ENCODE results near the gene KRTAP17-1. TPM values are rescaled to one million over a fixed set of nuclear protein-coding genes. Genes with fewer than 3 reads are reported as not detected.

The KRTAP17-1 gene
- total and polyA plus RNA-seq, 4 donors: not detected

DNA sequence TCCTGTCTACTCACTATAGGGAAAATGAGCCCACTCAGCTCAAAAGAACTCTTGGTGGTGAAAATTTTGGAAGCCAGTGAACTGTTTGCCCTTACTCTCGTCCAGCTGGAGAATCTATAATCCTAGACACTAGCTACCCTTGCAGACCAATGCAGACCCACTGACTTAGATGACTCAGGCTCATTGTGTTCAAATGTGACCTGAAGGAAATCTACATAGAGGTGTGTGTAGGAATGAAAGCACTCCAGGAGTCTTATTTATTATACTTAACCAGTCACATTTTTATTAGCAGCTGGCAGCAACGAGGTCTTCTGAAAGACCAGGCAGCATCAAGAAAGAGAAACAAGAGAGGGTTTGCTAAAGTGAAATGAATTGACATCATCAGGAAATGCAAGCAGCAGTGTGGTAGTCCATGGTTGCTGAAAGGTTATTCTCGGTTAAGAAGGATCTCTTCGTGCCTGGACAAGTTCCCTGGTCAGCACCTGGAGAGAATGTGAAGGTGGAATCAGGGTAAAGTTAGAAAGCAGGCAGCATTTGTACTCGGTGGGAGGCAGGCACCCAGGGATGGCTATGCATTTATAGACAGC, 14.2 kb downstream of the KRTAP17-1 start:
- no peak overlapping the region for H3K27ac ChIP-seq (ENCODE audit: low read depth in 1 of 2, low read length in 2 of 2)
- 58 to 71% methylated on average over 5 of the region's 5 CpGs for WGBS, 2 donors
- intact Hi-C loops (cut with DNase I): no loop called here
- H3K27me3 ChIP-seq (ENCODE audit: control insufficient read depth in 1 of 2, insufficient read depth in 2 of 2, low read length in 1 of 2): no peaks in the 10 kb centered on the region
- no peak overlapping the region for H3K4me3 ChIP-seq (ENCODE audit: low read length in 2 of 2)
- DNase-seq: no peak
- no peaks in the 10 kb centered on the region for H3K36me3 ChIP-seq (ENCODE audit: control insufficient read depth in 1 of 2, insufficient read depth in 2 of 2, low read length in 1 of 2)
- no peak for ATAC-seq (ENCODE audit: low FRiP score)
- no peaks in the 10 kb centered on the region for H3K9me3 ChIP-seq (ENCODE audit: control insufficient read depth, low read length)
- H3K4me1 ChIP-seq (ENCODE audit: control insufficient read depth in 1 of 2, insufficient read depth in 2 of 2, low read length in 2 of 2): no peaks in the 10 kb centered on the region

DNA sequence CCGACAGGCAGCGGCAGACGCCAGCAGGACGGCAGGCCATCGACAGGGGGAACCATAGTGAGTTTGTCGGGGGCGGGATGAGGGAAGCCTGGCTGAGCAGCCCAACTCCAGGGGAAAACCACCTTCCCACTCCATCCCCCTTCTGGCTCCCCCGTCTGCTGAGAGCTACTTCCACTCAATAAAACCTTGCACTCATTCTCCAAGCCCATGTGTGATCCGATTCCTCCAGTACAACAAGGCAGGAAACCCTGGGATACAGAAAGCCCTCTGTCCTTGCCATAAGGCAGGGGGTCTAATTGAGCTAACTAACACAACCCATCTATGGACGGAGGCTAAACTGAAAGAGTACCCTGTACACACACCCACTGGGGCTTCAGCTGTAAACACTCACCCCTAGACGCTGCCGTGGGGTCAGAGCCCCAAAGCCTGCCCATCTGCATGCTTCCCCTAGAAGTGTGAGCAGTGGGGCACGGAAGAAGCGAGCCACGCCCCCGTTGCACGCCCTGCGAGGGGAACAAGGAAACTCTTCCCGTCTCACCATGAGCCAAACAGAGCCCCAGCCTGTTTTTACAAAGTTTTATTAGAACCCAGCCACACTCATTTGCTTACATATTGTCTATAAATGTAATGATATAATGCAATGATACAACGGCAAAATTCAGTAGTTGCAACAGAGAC, 16.9 kb downstream of the KRTAP17-1 start:
- Histone ChIP-seq H3K27ac (ENCODE audit: low read depth in 1 of 2, low read length in 2 of 2) (no peak overlapping the region), H3K9me3 (ENCODE audit: control insufficient read depth, low read length) (no peaks in the 10 kb centered on the region), H3K4me3 (ENCODE audit: low read length in 2 of 2) (no peak overlapping the region), H3K36me3 (ENCODE audit: control insufficient read depth in 1 of 2, insufficient read depth in 2 of 2, low read length in 1 of 2) (no peaks in the 10 kb centered on the region), H3K4me1 (ENCODE audit: control insufficient read depth in 1 of 2, insufficient read depth in 2 of 2, low read length in 2 of 2) (no peaks in the 10 kb centered on the region), H3K27me3 (ENCODE audit: control insufficient read depth in 1 of 2, insufficient read depth in 2 of 2, low read length in 1 of 2) (no peaks in the 10 kb centered on the region)
- no peak for ATAC-seq (ENCODE audit: low FRiP score)
- WGBS, 2 donors: 83 to 88% methylated on average over 20 of the region's 20 CpGs
- DNase-seq: no peak
- intact Hi-C loops (cut with DNase I): no loop called here

DNA sequence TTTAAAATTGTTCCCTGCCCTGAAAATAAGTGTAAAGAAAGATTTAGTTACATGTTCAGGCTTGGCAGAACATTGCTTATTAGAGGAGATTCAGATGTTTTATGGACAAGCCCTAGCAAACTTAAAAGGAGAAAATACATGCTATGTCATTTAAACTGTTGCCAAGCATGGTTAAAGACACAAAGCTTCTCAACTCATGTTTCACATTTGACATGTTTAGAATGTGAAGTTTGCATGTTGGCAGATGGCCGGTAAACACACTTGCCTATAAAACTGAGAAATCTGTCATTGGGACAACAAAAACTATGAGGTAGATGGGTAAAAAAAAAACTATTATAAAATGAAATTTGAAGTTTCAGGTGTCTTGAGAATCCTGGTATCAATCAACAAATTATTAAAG, 18.7 kb downstream of the KRTAP17-1 start:
- H3K9me3 ChIP-seq (ENCODE audit: control insufficient read depth, low read length): no peaks in the 10 kb centered on the region
- H3K27ac ChIP-seq (ENCODE audit: low read depth in 1 of 2, low read length in 2 of 2): no peak overlapping the region
- H3K4me1 ChIP-seq (ENCODE audit: control insufficient read depth in 1 of 2, insufficient read depth in 2 of 2, low read length in 2 of 2): no peaks in the 10 kb centered on the region
- intact Hi-C loops (cut with DNase I): no loop called here
- no peak for ATAC-seq (ENCODE audit: low FRiP score)
- no peak for DNase-seq
- no peak overlapping the region for H3K4me3 ChIP-seq (ENCODE audit: low read length in 2 of 2)
- no peaks in the 10 kb centered on the region for H3K36me3 ChIP-seq (ENCODE audit: control insufficient read depth in 1 of 2, insufficient read depth in 2 of 2, low read length in 1 of 2)
- 65 to 76% methylated on average over 1 of the region's 1 CpG for WGBS, 2 donors
- H3K27me3 ChIP-seq (ENCODE audit: control insufficient read depth in 1 of 2, insufficient read depth in 2 of 2, low read length in 1 of 2): no peaks in the 10 kb centered on the region

DNA sequence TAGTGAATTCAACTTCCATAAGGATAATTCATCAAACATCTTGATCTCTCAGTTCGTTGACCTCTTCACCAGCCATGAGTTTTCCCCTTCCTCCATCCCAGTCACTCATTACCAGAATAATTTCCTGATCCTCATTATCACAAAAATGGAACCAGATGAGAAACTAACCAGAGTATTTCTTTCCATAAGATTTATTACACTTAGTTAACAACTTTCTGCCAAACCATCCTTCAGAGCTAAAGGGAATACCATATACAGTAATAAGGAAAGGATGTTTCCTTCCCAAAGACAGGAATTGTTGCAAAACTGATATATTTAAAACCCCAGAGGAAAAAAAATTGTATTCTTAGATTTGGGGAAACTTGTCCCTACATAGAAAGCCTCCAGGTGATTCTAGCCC, 21.5 kb downstream of the KRTAP17-1 start:
- H3K27me3 ChIP-seq (ENCODE audit: control insufficient read depth in 1 of 2, insufficient read depth in 2 of 2, low read length in 1 of 2): no peaks in the 10 kb centered on the region
- WGBS, 2 donors: 58 to 64% methylated on average over 1 of the region's 1 CpG
- H3K36me3 ChIP-seq (ENCODE audit: control insufficient read depth in 1 of 2, insufficient read depth in 2 of 2, low read length in 1 of 2): no peaks in the 10 kb centered on the region
- no peak overlapping the region for H3K4me3 ChIP-seq (ENCODE audit: low read length in 2 of 2)
- H3K27ac ChIP-seq (ENCODE audit: low read depth in 1 of 2, low read length in 2 of 2): no peak overlapping the region
- intact Hi-C loops (cut with DNase I): no loop called here
- no peaks in the 10 kb centered on the region for H3K4me1 ChIP-seq (ENCODE audit: control insufficient read depth in 1 of 2, insufficient read depth in 2 of 2, low read length in 2 of 2)
- DNase-seq (no peak), ATAC-seq (ENCODE audit: low FRiP score) (no peak)
- no peaks in the 10 kb centered on the region for H3K9me3 ChIP-seq (ENCODE audit: control insufficient read depth, low read length)

DNA sequence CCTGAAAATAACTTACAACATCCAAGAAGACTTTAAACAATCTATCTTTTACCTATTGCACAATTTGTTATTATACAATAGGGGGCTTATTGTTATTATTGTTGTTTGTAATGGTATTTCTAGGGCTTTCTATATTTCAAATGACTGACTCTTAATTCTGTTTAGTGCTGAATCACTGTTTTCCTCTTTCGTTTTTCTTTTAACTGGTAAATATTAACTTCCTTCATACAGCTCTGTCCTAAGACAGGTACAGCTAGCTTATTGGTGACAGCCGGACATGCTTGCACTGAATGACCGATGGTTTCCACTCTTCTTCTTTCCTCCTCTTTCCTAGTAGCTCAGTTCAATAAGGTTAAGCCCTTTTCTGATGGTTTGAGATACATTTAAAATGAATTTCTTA, 28.5 kb downstream of the KRTAP17-1 start:
- H3K27me3 ChIP-seq (ENCODE audit: control insufficient read depth in 1 of 2, insufficient read depth in 2 of 2, low read length in 1 of 2): no peaks in the 10 kb centered on the region
- no peak overlapping the region for H3K27ac ChIP-seq (ENCODE audit: low read depth in 1 of 2, low read length in 2 of 2)
- H3K4me3 ChIP-seq (ENCODE audit: low read length in 2 of 2): no peak overlapping the region
- no peaks in the 10 kb centered on the region for H3K4me1 ChIP-seq (ENCODE audit: control insufficient read depth in 1 of 2, insufficient read depth in 2 of 2, low read length in 2 of 2)
- 80 to 88% methylated on average over 3 of the region's 3 CpGs for WGBS, 2 donors
- intact Hi-C loops (cut with DNase I): no loop called here
- no peaks in the 10 kb centered on the region for H3K9me3 ChIP-seq (ENCODE audit: control insufficient read depth, low read length)
- H3K36me3 ChIP-seq (ENCODE audit: control insufficient read depth in 1 of 2, insufficient read depth in 2 of 2, low read length in 1 of 2): no peaks in the 10 kb centered on the region
- DNase-seq: no peak
- ATAC-seq (ENCODE audit: low FRiP score): no peak

DNA sequence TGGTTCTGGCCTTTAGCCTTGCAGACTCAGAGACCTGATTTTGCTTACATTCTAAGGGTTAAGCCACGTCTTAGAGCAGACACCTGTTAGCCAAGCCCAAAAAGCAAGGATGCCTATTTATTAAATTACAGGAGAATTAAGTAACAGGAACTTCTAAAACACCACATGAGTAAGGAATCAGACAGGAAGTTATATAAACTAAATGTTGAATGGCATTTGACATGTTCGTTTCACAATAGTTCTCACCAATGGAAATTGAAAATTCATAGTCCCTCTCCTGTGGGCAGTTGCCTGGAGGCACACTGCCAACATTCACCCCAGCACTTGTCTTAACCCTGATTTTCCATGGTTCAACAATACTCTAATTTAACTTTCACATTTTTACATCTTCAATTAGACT, 31.0 kb downstream of the KRTAP17-1 start:
- ATAC-seq (ENCODE audit: low FRiP score): no peak
- WGBS, 2 donors: 38 to 40% methylated on average over 2 of the region's 2 CpGs
- H3K27ac ChIP-seq (ENCODE audit: low read depth in 1 of 2, low read length in 2 of 2): no peak overlapping the region

DNA sequence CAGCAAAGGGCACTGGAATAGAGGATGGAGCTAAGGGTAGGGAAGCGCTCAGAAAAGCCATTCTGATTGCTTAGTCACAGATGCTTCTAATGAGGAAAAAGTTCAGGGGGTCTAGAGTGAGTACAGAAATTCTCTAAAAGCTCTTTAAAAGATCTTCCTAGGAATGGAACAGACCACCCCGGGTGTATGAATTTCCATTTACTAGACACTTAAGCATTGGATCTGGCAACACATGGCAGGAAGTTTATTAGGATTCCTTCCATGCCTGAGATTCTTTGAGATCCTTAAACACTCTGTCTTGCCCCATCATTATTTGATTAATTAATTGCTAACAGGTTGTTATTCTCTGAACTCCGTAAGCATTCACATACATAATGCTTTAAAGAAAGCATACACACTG, 31.5 kb downstream of the KRTAP17-1 start:
- WGBS, 2 donors: 33 to 38% methylated on average over 3 of the region's 3 CpGs

More for the DNA sequence above, 31.0 kb downstream of the KRTAP17-1 start:
- H3K27me3 ChIP-seq (ENCODE audit: control insufficient read depth in 1 of 2, insufficient read depth in 2 of 2, low read length in 1 of 2): no peaks in the 10 kb centered on the region
- intact Hi-C loops (cut with DNase I): no loop called here
- DNase-seq: no peak
- H3K4me3 ChIP-seq (ENCODE audit: low read length in 2 of 2): no peak overlapping the region
- no peaks in the 10 kb centered on the region for H3K4me1 ChIP-seq (ENCODE audit: control insufficient read depth in 1 of 2, insufficient read depth in 2 of 2, low read length in 2 of 2)
- H3K36me3 ChIP-seq (ENCODE audit: control insufficient read depth in 1 of 2, insufficient read depth in 2 of 2, low read length in 1 of 2): no peaks in the 10 kb centered on the region
- H3K9me3 ChIP-seq (ENCODE audit: control insufficient read depth, low read length): no peaks in the 10 kb centered on the region

DNA sequence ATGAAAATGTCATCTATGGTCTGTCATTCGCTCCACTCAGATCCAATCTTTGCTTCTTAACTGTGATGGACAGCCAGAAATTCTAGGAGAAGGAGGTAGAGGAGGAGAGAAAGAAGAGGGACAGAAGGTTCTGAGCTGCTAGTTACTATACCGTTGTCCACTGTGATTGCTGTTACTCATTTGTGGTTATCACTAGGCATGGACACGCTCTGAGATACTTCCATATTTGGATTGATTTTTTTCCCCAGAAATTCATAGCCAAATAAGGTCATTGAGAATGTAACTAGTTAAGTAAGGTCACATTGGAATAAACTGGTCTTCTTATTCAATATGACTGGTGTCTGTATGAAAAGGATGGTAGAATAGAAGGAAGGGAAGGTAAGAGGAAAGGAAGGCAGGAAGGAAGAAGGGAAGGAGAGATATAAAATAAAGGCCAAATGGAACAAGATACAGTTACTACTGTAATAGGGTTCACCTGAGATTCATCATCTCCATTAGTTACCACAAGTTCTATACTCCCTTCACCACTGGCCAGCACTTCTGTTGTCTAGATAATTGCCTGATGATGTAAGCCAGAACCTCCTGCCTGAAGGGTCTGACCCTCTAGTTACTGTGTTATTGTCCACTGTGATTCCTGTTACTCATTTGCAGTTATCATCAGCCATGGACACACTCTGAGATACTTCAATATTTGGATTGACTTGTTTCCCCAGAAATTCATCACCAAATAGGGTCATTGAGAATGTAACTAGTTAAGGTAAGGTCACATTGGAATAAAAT, 37.1 kb downstream of the KRTAP17-1 start:
- H3K27ac ChIP-seq (ENCODE audit: low read depth in 1 of 2, low read length in 2 of 2): no peak overlapping the region
- H3K4me3 ChIP-seq (ENCODE audit: low read length in 2 of 2): no peak overlapping the region
- H3K27me3 ChIP-seq (ENCODE audit: control insufficient read depth in 1 of 2, insufficient read depth in 2 of 2, low read length in 1 of 2): no peaks in the 10 kb centered on the region
- H3K4me1 ChIP-seq (ENCODE audit: control insufficient read depth in 1 of 2, insufficient read depth in 2 of 2, low read length in 2 of 2): no peaks in the 10 kb centered on the region
- WGBS, 2 donors: 78 to 79% methylated on average over 3 of the region's 3 CpGs
- no peaks in the 10 kb centered on the region for H3K36me3 ChIP-seq (ENCODE audit: control insufficient read depth in 1 of 2, insufficient read depth in 2 of 2, low read length in 1 of 2)
- ATAC-seq (ENCODE audit: low FRiP score) (no peak), DNase-seq (no peak)
- H3K9me3 ChIP-seq (ENCODE audit: control insufficient read depth, low read length): no peaks in the 10 kb centered on the region
- intact Hi-C loops (cut with DNase I): no loop called here

More for the DNA sequence above, 31.5 kb downstream of the KRTAP17-1 start:
- DNase-seq (no peak), ATAC-seq (ENCODE audit: low FRiP score) (no peak)
- H3K4me3 ChIP-seq (ENCODE audit: low read length in 2 of 2): no peak overlapping the region
- no peaks in the 10 kb centered on the region for H3K36me3 ChIP-seq (ENCODE audit: control insufficient read depth in 1 of 2, insufficient read depth in 2 of 2, low read length in 1 of 2)
- intact Hi-C loops (cut with DNase I): no loop called here
- no peaks in the 10 kb centered on the region for H3K4me1 ChIP-seq (ENCODE audit: control insufficient read depth in 1 of 2, insufficient read depth in 2 of 2, low read length in 2 of 2)
- no peaks in the 10 kb centered on the region for H3K27me3 ChIP-seq (ENCODE audit: control insufficient read depth in 1 of 2, insufficient read depth in 2 of 2, low read length in 1 of 2)
- no peak overlapping the region for H3K27ac ChIP-seq (ENCODE audit: low read depth in 1 of 2, low read length in 2 of 2)
- H3K9me3 ChIP-seq (ENCODE audit: control insufficient read depth, low read length): no peaks in the 10 kb centered on the region

Measured in aorta (tissue), 5 donors.